HG02840 (cell line): ENCODE results near the gene GOSR2.

Experiments
- ATAC-seq: cut with Tn5 transposase; IDR thresholded peaks from one replicate; pipeline ENCODE4 v1.9.1; 2021; ENCODE audit warnings: mild to moderate bottlenecking, moderate library complexity, moderate number of reproducible peaks; ENCODE audit not compliant: unreplicated experiment, low FRiP score

The GOSR2 gene

GRCh38 chr17:46958041-46958591 is 35.2 kb downstream of the GOSR2 start:
- ATAC-seq = no peak

- ATAC-seq = no peak
Measured at GRCh38 chr17:46960152-46960551, 37.2 kb downstream of the GOSR2 start.

- no peak for ATAC-seq
Measured at GRCh38 chr17:46962374-46962790, 39.4 kb downstream of the GOSR2 start.

GRCh38 chr17:46963571-46963970 is 40.6 kb downstream of the GOSR2 start:
- no peak for ATAC-seq

GRCh38 chr17:46964315-46965265 is 41.6 kb downstream of the GOSR2 start:
- ATAC-seq = no peak

- no peak for ATAC-seq
Measured at GRCh38 chr17:46968224-46968834, 45.4 kb downstream of the GOSR2 start.

- no peak for ATAC-seq
Measured at GRCh38 chr17:46968896-46969295, 45.9 kb downstream of the GOSR2 start.

GRCh38 chr17:46971647-46972300 is 48.8 kb downstream of the GOSR2 start:
- no peak for ATAC-seq

GRCh38 chr17:46972346-46972745 is 49.4 kb downstream of the GOSR2 start:
- ATAC-seq = no peak

- ATAC-seq = no peak
Measured at GRCh38 chr17:46974086-46974485, 51.1 kb downstream of the GOSR2 start.

- ATAC-seq = no peak
Measured at GRCh38 chr17:46975287-46975686, 52.3 kb downstream of the GOSR2 start.

GRCh38 chr17:46976626-46977270 is 53.8 kb downstream of the GOSR2 start:
- ATAC-seq = no peak

- no peak for ATAC-seq
Measured at GRCh38 chr17:46977348-46977747, 54.4 kb downstream of the GOSR2 start.

GRCh38 chr17:46977750-46978488 is 55.0 kb downstream of the GOSR2 start:
- no peak for ATAC-seq

GRCh38 chr17:46978489-46979146 is 55.7 kb downstream of the GOSR2 start:
- no peak for ATAC-seq

GRCh38 chr17:46979147-46979863 is 56.3 kb downstream of the GOSR2 start, which contains the start of gene RPRML:
Gene RPRML, minus strand, starts transcription at chr17:46979253. Its CDS starts 246 bp downstream, at chr17:46979007.
- ATAC-seq = no peak

GRCh38 chr17:46982577-46982976 is 59.6 kb downstream of the GOSR2 start:
- no peak for ATAC-seq

GRCh38 chr17:46983782-46984181 is 60.8 kb downstream of the GOSR2 start:
- ATAC-seq = no peak
